HG03460 (cell line): ENCODE results near the gene CRNKL1.

Experiments used
- ATAC-seq: cut with Tn5 transposase; IDR thresholded peaks from one replicate; pipeline ENCODE4 v1.9.1; 2021; ENCODE audit not compliant: unreplicated experiment

Gene CRNKL1

DNA sequence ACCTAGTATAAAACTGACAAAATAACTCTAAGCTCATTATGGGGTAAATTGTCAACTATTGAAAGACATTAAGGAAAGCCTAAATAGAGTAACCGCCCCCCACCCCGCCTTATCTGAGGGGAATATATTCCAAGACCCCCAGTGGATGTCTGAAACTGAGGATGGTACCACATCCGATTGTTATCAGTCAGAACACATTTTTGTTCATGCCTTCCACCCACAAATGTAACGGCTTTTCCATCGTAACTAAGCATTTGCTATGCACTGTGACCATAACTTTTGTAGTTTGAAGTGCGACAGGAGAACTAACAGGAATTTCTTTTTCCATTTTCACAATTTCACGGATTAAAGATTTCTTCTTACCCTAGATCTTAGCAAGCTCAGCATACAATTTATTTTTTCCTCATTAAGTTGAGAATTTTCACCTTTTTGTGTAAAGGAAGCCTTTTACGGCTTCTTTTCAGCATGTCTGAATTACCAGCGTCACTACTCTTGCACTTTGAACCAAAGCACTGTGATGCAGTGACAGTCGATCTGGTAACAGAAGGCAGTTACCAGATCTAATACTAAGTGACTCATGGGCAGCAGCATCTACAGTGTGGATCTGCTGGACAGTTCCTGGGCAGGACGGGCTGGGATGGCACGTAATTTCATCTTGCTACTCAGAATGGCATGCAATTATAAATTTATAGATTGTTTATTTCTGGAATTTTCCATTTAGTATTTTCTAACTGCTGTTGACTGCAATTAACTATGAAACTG is 11.9 kb upstream of the CRNKL1 start:
- no peak for ATAC-seq

GRCh38 chr20:20060234-20060998 is 8.2 kb upstream of the CRNKL1 start:
- no peak for ATAC-seq

DNA sequence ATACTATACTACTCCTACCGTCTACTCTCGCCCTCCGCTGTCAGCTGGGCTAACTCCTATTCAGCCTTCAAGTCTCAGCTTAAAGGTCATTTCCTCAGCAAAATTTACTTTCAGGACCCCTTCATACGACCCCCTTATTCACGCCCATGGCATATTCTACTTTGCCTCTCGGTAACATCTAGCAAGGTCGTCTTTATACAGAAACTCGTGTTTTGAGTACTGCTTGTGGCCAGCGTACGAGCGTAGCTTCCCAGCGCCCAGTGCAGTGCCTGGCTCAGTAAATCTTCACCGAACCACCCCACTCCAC is 546 bp downstream of the CRNKL1 start:
- ATAC-seq = peak; percentile 22

GRCh38 chr20:20039752-20040387 is 12.4 kb downstream of the CRNKL1 start:
- ATAC-seq = no peak

- ATAC-seq = no peak
Observed at GRCh38 chr20:20038586-20038985, 13.7 kb downstream of the CRNKL1 start.

GRCh38 chr20:20037960-20038359 is 14.3 kb downstream of the CRNKL1 start:
- ATAC-seq = no peak

- no peak for ATAC-seq
Observed at GRCh38 chr20:20036756-20037155, 15.5 kb downstream of the CRNKL1 start.

GRCh38 chr20:20034486-20034885 is 17.8 kb downstream of the CRNKL1 start:
- no peak for ATAC-seq

GRCh38 chr20:20031790-20032189 is 20.5 kb downstream of the CRNKL1 start:
- no peak for ATAC-seq

DNA sequence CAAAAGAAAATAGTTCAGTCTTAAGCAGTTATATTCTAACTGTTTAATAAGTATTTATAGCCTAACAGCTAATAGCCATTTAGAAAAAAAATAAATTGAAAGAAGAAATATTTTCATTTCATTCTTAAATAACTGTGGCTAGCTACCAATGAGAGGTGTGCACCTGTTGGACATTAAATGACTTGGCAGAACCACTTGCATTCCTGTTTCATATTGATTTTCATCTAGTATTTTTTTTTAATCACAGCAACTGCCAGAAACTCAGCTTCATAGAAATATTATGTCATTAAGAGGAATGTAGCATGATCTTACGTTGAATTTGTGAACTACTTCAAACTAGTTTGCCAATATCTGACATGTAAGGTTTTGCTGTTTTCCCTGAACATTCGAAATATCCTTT is 25.0 kb downstream of the CRNKL1 start:
- ATAC-seq = no peak

DNA sequence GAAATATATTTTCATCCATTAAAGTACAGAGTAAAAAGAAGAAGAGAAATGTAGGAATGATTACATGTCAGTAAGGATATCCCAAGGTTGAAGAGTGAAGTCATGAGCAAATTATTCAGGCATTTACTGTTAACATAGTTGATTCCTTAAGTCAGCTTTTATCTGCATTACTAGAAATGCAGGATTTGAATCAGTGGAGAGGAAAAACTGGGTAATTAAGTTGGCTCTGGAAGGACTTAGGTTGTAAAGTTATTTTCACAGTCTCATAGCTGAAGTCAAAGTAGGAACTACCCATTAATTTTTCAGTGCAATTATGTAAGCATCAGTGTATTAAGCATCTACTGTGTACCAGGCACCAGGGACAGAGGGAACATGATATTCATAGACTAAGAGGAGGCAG is 27.3 kb downstream of the CRNKL1 start:
- ATAC-seq = no peak

GRCh38 chr20:20023395-20023794 is 28.9 kb downstream of the CRNKL1 start:
- ATAC-seq = no peak

DNA sequence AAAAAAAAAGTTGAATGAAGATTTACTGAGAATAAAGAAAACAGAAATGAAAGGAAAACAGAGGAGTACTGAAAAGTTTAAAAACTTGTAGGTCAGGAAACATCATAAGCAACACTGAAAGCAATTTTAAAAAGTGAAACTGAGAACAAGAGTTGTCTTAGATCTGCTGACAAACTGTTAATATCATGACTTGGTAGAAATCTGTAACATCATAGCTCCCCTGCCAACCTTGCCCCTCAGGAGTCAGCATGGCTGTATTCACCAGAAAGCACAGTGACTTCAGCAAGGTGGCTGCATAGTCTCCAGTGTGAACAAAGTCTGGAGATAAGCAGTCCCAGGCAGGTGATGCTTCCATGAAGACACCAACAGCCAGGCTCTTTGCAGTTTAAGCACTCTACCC is 29.8 kb downstream of the CRNKL1 start:
- ATAC-seq = peak; percentile 58

- no peak for ATAC-seq
Observed at GRCh38 chr20:20021835-20022234, 30.4 kb downstream of the CRNKL1 start.

GRCh38 chr20:20020908-20021307 is 31.4 kb downstream of the CRNKL1 start:
- ATAC-seq = no peak

DNA sequence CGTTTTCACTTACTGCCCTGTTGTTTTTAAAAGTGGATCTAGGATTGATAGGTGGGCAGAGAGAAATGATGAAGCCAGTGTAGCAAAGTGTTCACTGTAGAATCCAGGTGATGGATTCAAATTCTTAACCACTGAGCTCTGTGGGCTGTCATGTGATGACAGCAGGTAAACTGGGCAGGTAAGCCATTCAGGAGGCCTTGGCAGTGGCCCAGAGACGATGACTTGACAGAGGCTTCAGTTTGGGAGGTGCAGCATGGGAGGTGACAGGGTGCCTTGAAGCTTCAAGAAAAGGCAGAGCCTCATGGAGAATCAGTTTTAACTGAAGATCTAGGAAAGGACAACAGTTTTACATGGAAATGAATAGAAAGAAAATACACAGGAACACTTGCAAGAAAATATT is 33.1 kb downstream of the CRNKL1 start:
- ATAC-seq = no peak

GRCh38 chr20:20018366-20018765 is 33.9 kb downstream of the CRNKL1 start:
- ATAC-seq = no peak

DNA sequence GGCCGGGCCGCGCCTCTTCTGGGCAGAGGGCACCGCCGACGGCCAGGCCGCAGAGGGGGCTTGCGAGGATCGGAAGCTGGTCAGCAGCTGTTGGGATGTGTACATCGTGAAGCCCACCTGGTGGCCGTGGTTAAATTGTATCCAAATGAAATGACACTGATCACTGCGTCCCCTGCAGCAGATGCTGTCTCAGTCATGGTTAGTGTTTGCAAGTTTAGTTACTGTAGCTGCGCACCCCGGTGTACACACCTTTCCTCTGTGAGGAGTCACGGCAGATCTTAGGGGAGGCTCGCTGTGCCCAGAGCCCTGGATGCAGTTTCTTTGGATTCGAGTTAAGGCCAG is 34.5 kb downstream of the CRNKL1 start:
- peak; percentile 7 for ATAC-seq

GRCh38 chr20:20017001-20017843 is 35.0 kb downstream of the CRNKL1 start, which contains the start of gene NAA20:
Gene NAA20 (plus strand): TSS chr20:20017362. CDS start chr20:20017397, 35 bp downstream.
- peak; percentile 98 for ATAC-seq

DNA sequence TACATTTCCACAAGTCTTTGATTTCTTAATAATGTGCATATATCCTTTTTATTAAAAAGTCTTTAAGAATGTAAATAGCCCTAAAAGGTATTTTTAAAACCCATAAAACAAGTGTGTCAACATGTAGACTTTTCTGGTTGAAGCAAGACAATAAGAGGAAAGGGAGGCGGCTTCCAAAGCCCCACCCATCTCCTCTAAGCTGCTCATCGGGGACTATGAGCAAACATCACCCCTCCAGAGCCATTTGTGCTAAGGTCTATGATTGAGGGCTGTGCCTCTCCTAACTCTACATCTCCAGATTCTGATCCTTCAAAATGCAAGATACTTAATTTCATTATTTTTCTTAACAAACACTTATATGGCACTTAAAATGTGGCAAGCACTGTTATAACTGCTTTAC is 37.6 kb downstream of the CRNKL1 start:
- ATAC-seq = no peak

DNA sequence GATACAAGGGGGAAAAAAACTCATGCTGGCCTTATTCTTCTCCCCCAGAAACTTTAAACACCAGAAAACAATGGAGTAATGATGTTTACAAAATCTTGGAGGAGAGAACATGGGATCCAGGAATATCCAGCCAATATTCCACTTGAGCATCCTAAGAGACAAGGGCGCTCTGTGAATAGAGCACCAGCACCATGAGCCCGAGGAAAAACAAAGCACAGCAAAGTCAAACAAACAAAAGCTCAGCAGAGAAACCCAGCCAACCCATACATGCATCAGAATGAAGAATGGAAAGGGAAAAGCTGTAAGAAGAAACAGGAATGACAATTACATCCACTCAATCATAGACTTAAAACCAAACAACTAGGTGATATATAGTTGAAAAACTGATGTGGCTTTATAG is 39.7 kb downstream of the CRNKL1 start:
- no peak for ATAC-seq
